Measurements from ENCODE around the gene SLC25A43. TPM values are rescaled to one million over a fixed set of nuclear protein-coding genes. Genes with fewer than 3 reads are reported as not detected.
"Not testable (repeated sequence)": the region's sequence is repeated elsewhere in the genome, so short reads cannot be mapped to it uniquely, and the experiment has no call there.

Gene SLC25A43
- total and polyA plus RNA-seq, 4 donors: 3.6 to 18.7 (median 13.6) TPM

DNA sequence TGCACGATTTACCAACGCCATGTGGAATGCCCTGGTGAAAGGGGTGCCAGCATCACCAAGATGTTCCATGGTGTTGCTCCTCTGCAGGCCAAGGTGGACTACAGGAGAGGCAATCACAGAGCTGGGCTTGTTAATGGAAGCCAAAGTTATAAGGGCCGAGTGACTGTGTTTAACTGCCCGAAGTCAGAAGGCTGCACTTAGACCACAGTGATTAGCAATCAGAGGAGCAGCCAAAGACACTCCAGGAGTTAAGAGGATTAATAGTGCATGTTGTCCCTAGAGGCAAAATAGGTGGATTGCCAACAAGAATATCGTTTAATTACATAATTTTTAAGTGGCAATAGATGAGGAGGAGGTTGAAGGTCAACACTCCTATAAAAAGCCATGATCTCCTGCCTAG lies 22.8 kb upstream of the SLC25A43 start:
- Histone ChIP-seq H3K9me3 (ENCODE audit: control insufficient read depth in 4 of 4, insufficient read depth in 3 of 4, low read length in 3 of 4) (no peaks in the 10 kb centered on the region), H3K4me3 (no peak overlapping the region), H3K4me1 (ENCODE audit: control insufficient read depth in 5 of 5, insufficient read depth in 5 of 5, low read length in 5 of 5) (no peaks in the 10 kb centered on the region), H3K36me3 (ENCODE audit: control insufficient read depth in 4 of 4, insufficient read depth in 4 of 4, low read length in 4 of 4) (no peaks in the 10 kb centered on the region), H3K27ac (ENCODE audit: low read depth in 1 of 2, low read length in 1 of 2) (no peak overlapping the region), H3K9ac (ENCODE audit: insufficient read depth in 1 of 2, low read length in 2 of 2) (no peak overlapping the region), H3K27me3 (ENCODE audit: control insufficient read depth in 3 of 3, insufficient read depth in 3 of 3, low read length in 2 of 3) (no peaks in the 10 kb centered on the region)
- 73 to 94% methylated on average over 5 of the region's 5 CpGs for WGBS, 2 donors
- TF ChIP-seq, protein P1, sequence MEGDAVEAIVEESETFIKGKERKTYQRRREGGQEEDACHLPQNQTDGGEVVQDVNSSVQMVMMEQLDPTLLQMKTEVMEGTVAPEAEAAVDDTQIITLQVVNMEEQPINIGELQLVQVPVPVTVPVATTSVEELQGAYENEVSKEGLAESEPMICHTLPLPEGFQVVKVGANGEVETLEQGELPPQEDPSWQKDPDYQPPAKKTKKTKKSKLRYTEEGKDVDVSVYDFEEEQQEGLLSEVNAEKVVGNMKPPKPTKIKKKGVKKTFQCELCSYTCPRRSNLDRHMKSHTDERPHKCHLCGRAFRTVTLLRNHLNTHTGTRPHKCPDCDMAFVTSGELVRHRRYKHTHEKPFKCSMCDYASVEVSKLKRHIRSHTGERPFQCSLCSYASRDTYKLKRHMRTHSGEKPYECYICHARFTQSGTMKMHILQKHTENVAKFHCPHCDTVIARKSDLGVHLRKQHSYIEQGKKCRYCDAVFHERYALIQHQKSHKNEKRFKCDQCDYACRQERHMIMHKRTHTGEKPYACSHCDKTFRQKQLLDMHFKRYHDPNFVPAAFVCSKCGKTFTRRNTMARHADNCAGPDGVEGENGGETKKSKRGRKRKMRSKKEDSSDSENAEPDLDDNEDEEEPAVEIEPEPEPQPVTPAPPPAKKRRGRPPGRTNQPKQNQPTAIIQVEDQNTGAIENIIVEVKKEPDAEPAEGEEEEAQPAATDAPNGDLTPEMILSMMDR (IDR thresholded peaks at IDR 0.05; ENCODE audit: control extremely low read depth, extremely low read depth): no peak
- no peak for DNase-seq
- ATAC-seq (ENCODE audit: insufficient read depth, low FRiP score): no peak

DNA sequence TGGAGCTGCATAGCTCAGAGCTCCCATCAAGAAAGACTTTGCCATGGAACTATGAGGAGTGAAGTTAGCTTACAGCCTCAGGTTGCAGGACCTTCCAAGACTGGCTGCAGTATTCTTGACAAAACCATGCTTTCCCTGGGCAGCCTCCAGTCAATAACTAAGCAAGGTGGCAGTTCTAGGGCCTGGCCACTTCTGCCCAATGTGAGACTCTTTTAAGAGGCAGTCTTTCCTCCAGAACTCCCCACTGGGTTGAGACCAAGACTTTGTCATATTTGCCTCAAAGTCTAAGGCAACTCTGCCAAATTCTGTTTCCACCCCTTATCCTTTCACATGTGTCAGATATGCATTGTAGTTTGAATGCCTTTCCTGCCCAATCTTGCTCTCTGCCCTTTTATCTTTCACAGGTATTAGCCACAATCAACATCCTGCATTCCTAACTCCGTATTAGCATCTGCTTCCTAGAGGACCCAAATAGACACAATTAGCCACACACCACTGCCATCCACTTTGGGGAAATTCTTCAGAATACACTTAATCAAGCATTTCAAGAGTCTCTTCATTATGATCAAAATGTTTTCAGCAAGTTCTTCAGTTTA lies 17.7 kb upstream of the SLC25A43 start:
- no peaks in the 10 kb centered on the region for H3K27me3 ChIP-seq (ENCODE audit: control insufficient read depth in 3 of 3, insufficient read depth in 3 of 3, low read length in 2 of 3)
- H3K4me1 ChIP-seq (ENCODE audit: control insufficient read depth in 5 of 5, insufficient read depth in 5 of 5, low read length in 5 of 5): no peaks in the 10 kb centered on the region
- no peaks in the 10 kb centered on the region for H3K9me3 ChIP-seq (ENCODE audit: control insufficient read depth in 4 of 4, insufficient read depth in 3 of 4, low read length in 3 of 4)
- no peak for DNase-seq
- 38 to 43% methylated on average over 1 of the region's 1 CpG for WGBS, 2 donors
- H3K9ac ChIP-seq (ENCODE audit: insufficient read depth in 1 of 2, low read length in 2 of 2): no peak overlapping the region
- no peak for ATAC-seq (ENCODE audit: insufficient read depth, low FRiP score)
- no peaks in the 10 kb centered on the region for H3K36me3 ChIP-seq (ENCODE audit: control insufficient read depth in 4 of 4, insufficient read depth in 4 of 4, low read length in 4 of 4)
- H3K27ac ChIP-seq (ENCODE audit: low read depth in 1 of 2, low read length in 1 of 2): no peak overlapping the region
- TF ChIP-seq, protein P1 (IDR thresholded peaks at IDR 0.05; ENCODE audit: control extremely low read depth, extremely low read depth): no peak
- H3K4me3 ChIP-seq: no peak overlapping the region

DNA sequence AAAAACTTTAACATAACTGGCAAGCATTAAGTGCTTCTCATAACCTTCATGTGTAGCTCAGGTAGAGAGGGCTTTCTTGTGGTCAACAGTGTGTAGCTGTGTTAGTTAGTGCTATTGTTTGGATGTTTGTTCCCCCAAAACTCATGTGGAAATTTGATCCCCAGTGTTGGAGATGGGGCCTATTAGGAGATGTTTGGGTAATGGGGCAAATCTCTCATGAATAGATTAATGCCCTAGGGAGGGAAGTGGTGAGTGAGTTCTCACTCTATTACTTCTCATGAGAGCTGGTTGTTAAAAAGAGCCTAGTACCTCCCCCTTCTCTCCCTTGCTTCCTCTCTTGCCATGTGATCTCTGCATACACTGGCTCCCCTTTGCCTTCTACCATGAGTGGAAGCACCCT lies 16.5 kb upstream of the SLC25A43 start:
- DNase-seq (no peak), ATAC-seq (ENCODE audit: insufficient read depth, low FRiP score) (no peak)
- no peaks in the 10 kb centered on the region for H3K9me3 ChIP-seq (ENCODE audit: control insufficient read depth in 4 of 4, insufficient read depth in 3 of 4, low read length in 3 of 4)
- no peak overlapping the region for H3K27ac ChIP-seq (ENCODE audit: low read depth in 1 of 2, low read length in 1 of 2)
- H3K4me1 ChIP-seq (ENCODE audit: control insufficient read depth in 5 of 5, insufficient read depth in 5 of 5, low read length in 5 of 5): no peaks in the 10 kb centered on the region
- H3K4me3 ChIP-seq: no peak overlapping the region
- no peaks in the 10 kb centered on the region for H3K36me3 ChIP-seq (ENCODE audit: control insufficient read depth in 4 of 4, insufficient read depth in 4 of 4, low read length in 4 of 4)
- H3K27me3 ChIP-seq (ENCODE audit: control insufficient read depth in 3 of 3, insufficient read depth in 3 of 3, low read length in 2 of 3): no peaks in the 10 kb centered on the region
- H3K9ac ChIP-seq (ENCODE audit: insufficient read depth in 1 of 2, low read length in 2 of 2): no peak overlapping the region
- TF ChIP-seq, protein P1 (IDR thresholded peaks at IDR 0.05; ENCODE audit: control extremely low read depth, extremely low read depth): no peak

DNA sequence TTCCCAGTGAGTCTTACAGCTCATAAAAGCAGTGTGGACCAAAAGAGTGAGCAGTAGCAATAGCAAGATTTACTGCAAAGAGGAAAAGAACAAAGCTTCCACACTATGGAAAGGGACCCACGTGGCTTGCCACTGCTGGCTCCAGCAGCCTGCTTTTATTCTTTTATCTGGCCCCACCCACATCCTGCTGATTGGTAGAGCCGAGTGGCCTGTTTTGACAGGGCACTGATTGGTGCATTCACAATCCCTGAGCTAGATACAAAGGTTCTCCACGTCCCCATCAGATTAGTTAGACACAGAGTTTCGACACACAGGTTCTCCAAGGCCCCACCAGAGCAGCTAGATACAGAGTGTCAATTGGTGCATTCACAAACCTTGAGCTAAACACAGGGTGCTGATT lies 12.5 kb upstream of the SLC25A43 start:
- H3K9ac ChIP-seq (ENCODE audit: insufficient read depth in 1 of 2, low read length in 2 of 2); ATAC-seq (ENCODE audit: insufficient read depth, low FRiP score); H3K4me1 ChIP-seq (ENCODE audit: control insufficient read depth in 5 of 5, insufficient read depth in 5 of 5, low read length in 5 of 5); H3K27me3 ChIP-seq (ENCODE audit: control insufficient read depth in 3 of 3, insufficient read depth in 3 of 3, low read length in 2 of 3); H3K36me3 ChIP-seq (ENCODE audit: control insufficient read depth in 4 of 4, insufficient read depth in 4 of 4, low read length in 4 of 4); H3K27ac ChIP-seq (ENCODE audit: low read depth in 1 of 2, low read length in 1 of 2); H3K4me3 ChIP-seq; H3K9me3 ChIP-seq (ENCODE audit: control insufficient read depth in 4 of 4, insufficient read depth in 3 of 4, low read length in 3 of 4); DNase-seq: not testable (repeated sequence)
- WGBS, 2 donors: 66 to 76% methylated on average over 2 to 4 of the region's 4 CpGs

DNA sequence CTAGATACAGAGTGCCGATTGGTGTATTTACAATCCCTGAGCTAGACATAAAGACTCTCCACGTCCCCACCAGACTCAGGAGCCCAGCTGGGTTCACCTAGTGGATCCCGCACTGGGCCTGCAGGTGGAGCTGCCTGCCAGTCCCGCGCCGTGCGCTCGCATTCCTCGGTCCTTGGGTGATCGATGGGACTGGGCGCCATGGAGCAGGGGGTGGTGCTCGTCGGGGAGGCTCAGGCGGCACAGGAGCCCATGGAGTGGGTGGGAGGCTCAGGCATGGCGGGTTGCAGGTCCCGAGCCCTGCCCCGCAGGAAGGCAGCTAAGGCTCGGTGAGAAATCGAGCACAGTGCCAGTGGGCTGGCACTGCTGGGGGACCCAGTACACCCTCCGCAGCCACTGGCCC lies 11.7 kb upstream of the SLC25A43 start:
- H3K27ac ChIP-seq (ENCODE audit: low read depth in 1 of 2, low read length in 1 of 2); H3K4me3 ChIP-seq; H3K9ac ChIP-seq (ENCODE audit: insufficient read depth in 1 of 2, low read length in 2 of 2); H3K36me3 ChIP-seq (ENCODE audit: control insufficient read depth in 4 of 4, insufficient read depth in 4 of 4, low read length in 4 of 4); ATAC-seq (ENCODE audit: insufficient read depth, low FRiP score); H3K27me3 ChIP-seq (ENCODE audit: control insufficient read depth in 3 of 3, insufficient read depth in 3 of 3, low read length in 2 of 3); DNase-seq; H3K9me3 ChIP-seq (ENCODE audit: control insufficient read depth in 4 of 4, insufficient read depth in 3 of 4, low read length in 3 of 4); H3K4me1 ChIP-seq (ENCODE audit: control insufficient read depth in 5 of 5, insufficient read depth in 5 of 5, low read length in 5 of 5): not testable (repeated sequence)
- WGBS, 2 donors: 89 to 97% methylated on average over 12 to 20 of the region's 20 CpGs

Data from lung (tissue), 12 donors.